HepG2 (cell line): ENCODE results near the gene ACACA. TPM values are rescaled to one million over a fixed set of nuclear protein-coding genes. Genes with fewer than 3 reads are reported as not detected.

ENCODE experiments used
- ATAC-seq: fragments of 200-7000 bp; cut with Tn5 transposase; 3 replicates; pipeline ENCODE4 v1.9.1; 2020; ENCODE audit warnings: mild to moderate bottlenecking, moderate library complexity
- BruUV-seq: library from RNA; stranded (reverse); fragments of 400-500 nt; replicated peaks from 2 replicates; lab custom pipeline; 2021; lab: Mats Ljungman, UMichigan
- CTCF ChIA-PET: fragments of 300-600 bp; formaldehyde crosslinking; extraction: SDS; loops from one replicate; lab custom pipeline; 2021; ENCODE audit warnings: low total read pairs, inconsistent platforms, low intra/inter-chr PET ratio; lab: Yijun Ruan, JAX
- POLR2A ChIA-PET: fragments of 350-600 bp; sonication (Branson Sonifier 250); formaldehyde crosslinking; loops from one replicate; lab custom pipeline; 2020; ENCODE audit warnings: antibody characterized with exemption, inconsistent platforms; lab: Yijun Ruan, JAX
- DNase-seq: peaks from one replicate; pipeline ENCODE4 v3.0.0-alpha.2; 2015; ENCODE audit warnings: low spot score
- FAIRE-seq: peaks from 3 replicates; lab custom pipeline; 2011; peaks lifted over from hg19 to GRCh38; lab: Jason Lieb, UNC
- H2AFZ ChIP-seq: one replicate; pipeline ENCODE4 v1.6.1; 2011; ENCODE audit warnings: low read length, inconsistent platforms
- H3K27ac ChIP-seq: fragments of 300-600 bp; 3 replicates; pipeline ENCODE4 v1.8.0; 2011; ENCODE audit warnings: mixed run types, mild to moderate bottlenecking, mixed read lengths, low read length, inconsistent platforms; ENCODE audit not compliant: insufficient read depth; ENCODE audit errors: extremely low read length
- H3K27me3 ChIP-seq, 2 experiments: fragments of 200-600 bp in 1 of 2; 2 replicates in 1 of 2; 3 replicates in 1 of 2; pipeline versions ENCODE4 v1.6.0 to v1.8.0; 2011; ENCODE audit warnings: low read length in 2 of 2, mild to moderate bottlenecking in 2 of 2, moderate library complexity in 2 of 2, inconsistent platforms in 1 of 2; ENCODE audit not compliant: insufficient read depth in 2 of 2, control insufficient read depth in 1 of 2
- H3K36me3 ChIP-seq, 2 experiments: fragments of 200-600 bp in 1 of 2; replicated peaks in 1 of 2; 2 replicates in 1 of 2; 3 replicates in 1 of 2; pipeline versions ENCODE4 v1.5.1 to v1.8.0; 2011; ENCODE audit warnings: low read length in 2 of 2, inconsistent platforms in 1 of 2; ENCODE audit not compliant: insufficient read depth in 2 of 2, control insufficient read depth in 1 of 2
- H3K4me1 ChIP-seq: 2 replicates; pipeline ENCODE4 v1.5.1; 2012; ENCODE audit warnings: low read length, inconsistent platforms; ENCODE audit not compliant: insufficient read depth
- H3K4me2 ChIP-seq: 2 replicates; pipeline ENCODE4 v1.6.0; 2011; ENCODE audit warnings: low read depth, low read length, inconsistent platforms
- H3K4me3 ChIP-seq, 3 experiments: fragments of 200-600 bp in 1 of 3; sonication (generic), shearing (Covaris generic) in 1 of 3; replicated peaks in 1 of 3; 2 replicates each; pipeline ENCODE4 v1.5.1; 2011 to 2016; ENCODE audit warnings: low read length in 3 of 3, inconsistent platforms in 2 of 3, low read depth in 2 of 3, mild to moderate bottlenecking in 2 of 3, control low read depth in 1 of 3, mixed read lengths in 1 of 3; ENCODE audit not compliant: insufficient read depth in 1 of 3
- H3K79me2 ChIP-seq: one replicate; pipeline ENCODE4 v1.6.1; 2011; ENCODE audit warnings: low read length, inconsistent platforms; ENCODE audit not compliant: insufficient read depth
- H3K9ac ChIP-seq: 2 replicates; pipeline ENCODE4 v1.6.0; 2011; ENCODE audit warnings: mild to moderate bottlenecking, low read depth, low read length, inconsistent platforms; ENCODE audit not compliant: insufficient read depth
- H3K9me3 ChIP-seq: 2 replicates; pipeline ENCODE4 v1.5.1; 2012; ENCODE audit warnings: mild to moderate bottlenecking, low read length
- H4K20me1 ChIP-seq: 2 replicates; pipeline ENCODE4 v1.6.0; 2011; ENCODE audit warnings: inconsistent platforms, mild to moderate bottlenecking, low read length, moderate library complexity; ENCODE audit not compliant: insufficient read depth
- RBAK ChIP-seq: sonication (generic); formaldehyde crosslinking; IDR thresholded peaks from 2 replicates; pipeline ENCODE4 v1.5.1; 2020; ENCODE audit warnings: mild to moderate bottlenecking, missing genetic modification reagents
- ZBTB33 ChIP-seq: sonication (generic); formaldehyde crosslinking; IDR thresholded peaks from 2 replicates; pipeline ENCODE4 v1.4.0; 2020; ENCODE audit warnings: missing genetic modification reagents
- ZFX ChIP-seq: sonication (generic); formaldehyde crosslinking; IDR thresholded peaks from 2 replicates; pipeline ENCODE4 v1.4.0; 2020; ENCODE audit warnings: mild to moderate bottlenecking, low read depth, missing genetic modification reagents, moderate library complexity
- ZNF547 ChIP-seq: sonication (generic); formaldehyde crosslinking; IDR thresholded peaks from 2 replicates; pipeline ENCODE4 v1.5.1; 2020; ENCODE audit warnings: mild to moderate bottlenecking, missing genetic modification reagents
- ZNF564 ChIP-seq: sonication (generic); formaldehyde crosslinking; IDR thresholded peaks from 2 replicates; pipeline ENCODE4 v1.8.1; 2023; ENCODE audit warnings: mild to moderate bottlenecking, missing genetic modification reagents
- ZNF629 ChIP-seq: sonication (generic); formaldehyde crosslinking; conservative IDR thresholded peaks from 2 replicates; pipeline ENCODE4 v1.5.0; 2020; ENCODE audit warnings: missing genetic modification reagents
- ZNF800 ChIP-seq: sonication (generic); formaldehyde crosslinking; IDR thresholded peaks from 2 replicates; pipeline ENCODE4 v1.4.0; 2020; ENCODE audit warnings: missing genetic modification reagents
- WGBS: methylation state at CpG from one replicate; pipeline ENCODE4 v1.1.6; 2017; ENCODE audit warnings: low lambda C conversion rate; 5-methylcytosine and 5-hydroxymethylcytosine counted together
- in situ Hi-C: cut with HindIII; loops from 2 replicates; pipeline ENCODE4 v1.10.0; 2017; ENCODE audit warnings: low pct_unique_long_range_greater_than_20kb; ENCODE audit not compliant: extremely low pct_ligation_motif_present
- intact Hi-C: fragments of 100-400 bp; cut with micrococcal nuclease; formaldehyde crosslinking; loops from one replicate; pipeline ENCODE4 v1.10.0; 2022; ENCODE audit not compliant: unreplicated experiment
- polyA plus RNA-seq, 8 experiments: library from polyadenylated mRNA; depleted of rRNA in 3 of 8; stranded (reverse) in 7 of 8; unstranded in 1 of 8; fragments of >200 nt; fragmentation: Illumina TruSeq in 4 of 8; extraction: Trizol in 4 of 8; gene quantifications; 2 replicates each; pipeline versions ENCODE4 v1.2.1 to v1.2.3, GENCODE V29; 2011 to 2016; ENCODE audit warnings: low read depth in 4 of 8, missing spikeins in 1 of 8, mixed read lengths in 1 of 8; ENCODE audit not compliant: insufficient read depth in 1 of 8
- total RNA-seq, 5 experiments: library from RNA; depleted of rRNA; stranded (reverse); fragments of >200 nt; fragmentation: Illumina TruSeq; extraction: Trizol; gene quantifications; 2 replicates each; pipeline ENCODE4 v1.2.3, GENCODE V29; 2016; ENCODE audit warnings: low read depth in 1 of 5
- TF ChIP-seq, protein P1 (sequence below): sonication (generic); formaldehyde crosslinking; IDR thresholded peaks from 2 replicates; pipeline ENCODE4 v1.9.0; 2021; ENCODE audit warnings: missing genetic modification reagents, mild to moderate bottlenecking, borderline replicate concordance

Gene ACACA
- total and polyA plus RNA-seq, 2 of the 13 experiments (the other 11 are each of a cell fraction or from before 2014, with no cell fraction given), result 39.2 to 47.2 TPM

- BruUV-seq, result no TSS peak
- Histone ChIP-seq H3K27me3 (no peaks in the 10 kb centered on the region), H4K20me1 (no peaks in the 10 kb centered on the region), H3K79me2 (no peaks in the 10 kb centered on the region), H2AFZ (no peak overlapping the region), H3K36me3 (peaks cover 22 to 61% of the 10 kb centered on the region in 2 experiments), H3K9ac (no peak overlapping the region), H3K4me3 (no peak overlapping the region), H3K27ac (no peak overlapping the region), H3K4me2 (no peak overlapping the region), H3K9me3 (no peaks in the 10 kb centered on the region), H3K4me1 (no peaks in the 10 kb centered on the region)
- DNase-seq (no peak), ATAC-seq (no peak)
- ChIA-PET POLR2A (no interaction called here), CTCF (no interaction called here)
- intact Hi-C loops, result no loop called here
- 94% methylated on average over 4 of the region's 4 CpGs for WGBS
- TF ChIP-seq, protein P1, sequence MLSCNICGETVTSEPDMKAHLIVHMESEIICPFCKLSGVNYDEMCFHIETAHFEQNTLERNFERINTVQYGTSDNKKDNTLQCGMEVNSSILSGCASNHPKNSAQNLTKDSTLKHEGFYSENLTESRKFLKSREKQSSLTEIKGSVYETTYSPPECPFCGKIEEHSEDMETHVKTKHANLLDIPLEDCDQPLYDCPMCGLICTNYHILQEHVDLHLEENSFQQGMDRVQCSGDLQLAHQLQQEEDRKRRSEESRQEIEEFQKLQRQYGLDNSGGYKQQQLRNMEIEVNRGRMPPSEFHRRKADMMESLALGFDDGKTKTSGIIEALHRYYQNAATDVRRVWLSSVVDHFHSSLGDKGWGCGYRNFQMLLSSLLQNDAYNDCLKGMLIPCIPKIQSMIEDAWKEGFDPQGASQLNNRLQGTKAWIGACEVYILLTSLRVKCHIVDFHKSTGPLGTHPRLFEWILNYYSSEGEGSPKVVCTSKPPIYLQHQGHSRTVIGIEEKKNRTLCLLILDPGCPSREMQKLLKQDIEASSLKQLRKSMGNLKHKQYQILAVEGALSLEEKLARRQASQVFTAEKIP, result no peak
- TF ChIP-seq, all 625 proteins: peak for 0
- in situ Hi-C loops, result no loop called here
- FAIRE-seq, result no peak
Measured at GRCh38 chr17:37103231-37103630, 303.4 kb downstream of the ACACA start.

DNA sequence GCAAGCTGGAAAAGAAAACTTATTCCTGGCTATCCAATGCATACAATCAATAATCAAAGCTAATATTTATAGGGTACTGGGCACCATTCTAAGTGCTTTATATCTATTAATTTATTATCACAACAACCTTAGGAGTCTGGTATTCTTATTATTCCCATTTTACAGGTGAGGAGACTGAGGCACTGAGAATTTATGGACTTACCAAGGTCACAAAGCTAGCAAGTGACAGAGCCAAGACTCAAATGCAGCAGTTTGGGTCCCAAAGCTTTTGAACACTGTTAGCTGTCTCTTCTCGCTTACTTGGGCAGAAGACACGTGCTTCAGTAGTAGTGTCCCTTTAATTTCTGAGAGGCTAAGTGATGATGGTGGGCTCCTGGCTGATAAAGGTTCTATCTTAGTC lies 305.3 kb downstream of the ACACA start:
- peaks cover 32 to 64% of the 10 kb centered on the region in 2 experiments for H3K36me3 ChIP-seq
- FAIRE-seq (no peak), ATAC-seq (no peak), DNase-seq (no peak)
- no peak overlapping the region for H2AFZ ChIP-seq
- no TSS peak for BruUV-seq
- no peak overlapping the region for H3K4me3 ChIP-seq
- no peaks in the 10 kb centered on the region for H4K20me1 ChIP-seq
- H3K27me3 ChIP-seq, result no peaks in the 10 kb centered on the region
- TF ChIP-seq ZNF800 (CRISPR knock-in tag), result no peak
- no peak for TF ChIP-seq ZFX (CRISPR knock-in tag)
- no peak for TF ChIP-seq ZNF564
- peak; percentile 71 for TF ChIP-seq ZNF629 (CRISPR knock-in tag)
- TF ChIP-seq RBAK, result no peak
- TF ChIP-seq ZNF547 (CRISPR knock-in tag), result no peak
- no peak for TF ChIP-seq ZBTB33
- no peaks in the 10 kb centered on the region for H3K4me1 ChIP-seq
- in situ Hi-C loops (no loop called here), intact Hi-C loops (no loop called here)
- no peaks in the 10 kb centered on the region for H3K9me3 ChIP-seq
- POLR2A ChIA-PET, result no interaction called here
- CTCF ChIA-PET, result no interaction called here
- H3K27ac ChIP-seq, result no peak overlapping the region
- 100% methylated on average over 2 of the region's 2 CpGs for WGBS
- no peak overlapping the region for H3K9ac ChIP-seq
- H3K4me2 ChIP-seq, result no peak overlapping the region
- H3K79me2 ChIP-seq, result no peaks in the 10 kb centered on the region
